HepG2 (cell line): ENCODE data around the gene PTPN18. TPM values are rescaled to one million over a fixed set of nuclear protein-coding genes. Genes with fewer than 3 reads are reported as not detected.

ENCODE experiments used
- ATF7 ChIP-seq, 2 experiments: fragments of 450-650 bp in 1 of 2; sonication (generic) in 1 of 2; formaldehyde crosslinking in 1 of 2; IDR thresholded peaks; 2 replicates each; pipeline versions ENCODE4 v1.4.0 to v1.6.1; 2016 to 2020; ENCODE audit warnings: antibody characterized with exemption in 1 of 2, mild to moderate bottlenecking in 1 of 2, missing genetic modification reagents in 1 of 2
- ATF7-NPFF ChIP-seq: sonication (generic); formaldehyde crosslinking; IDR thresholded peaks from 2 replicates; pipeline ENCODE4 v1.8.1; 2023; ENCODE audit warnings: mild to moderate bottlenecking, low read depth, missing genetic modification reagents, moderate library complexity
- CC2D1A ChIP-seq: sonication (generic); formaldehyde crosslinking; IDR thresholded peaks from 2 replicates; pipeline ENCODE4 v1.8.1; 2023; ENCODE audit warnings: mild to moderate bottlenecking, missing genetic modification reagents
- CEBPG ChIP-seq: IDR thresholded peaks from 2 replicates; pipeline ENCODE4 v1.6.1; 2016
- E2F2 ChIP-seq: sonication (generic); formaldehyde crosslinking; IDR thresholded peaks from 2 replicates; pipeline ENCODE4 v1.4.0; 2020; ENCODE audit warnings: missing genetic modification reagents, borderline replicate concordance
- EED ChIP-seq: sonication (generic); formaldehyde crosslinking; IDR thresholded peaks from 2 replicates; pipeline ENCODE4 v1.5.0; 2020; ENCODE audit warnings: mild to moderate bottlenecking, missing genetic modification reagents
- IKZF4 ChIP-seq: sonication (generic); formaldehyde crosslinking; IDR thresholded peaks from 2 replicates; pipeline ENCODE4 v1.5.1; 2020; ENCODE audit warnings: borderline replicate concordance, mild to moderate bottlenecking, low read depth, missing genetic modification reagents; ENCODE audit errors: not compliant biosample characterization
- KDM3A ChIP-seq: IDR thresholded peaks from 2 replicates; pipeline ENCODE4 v1.6.1; 2018; ENCODE audit warnings: low read depth, missing compliant biosample characterization
- MAF1 ChIP-seq: sonication (generic); formaldehyde crosslinking; IDR thresholded peaks from 2 replicates; pipeline ENCODE4 v1.5.0; 2020; ENCODE audit warnings: missing genetic modification reagents, borderline replicate concordance
- MBNL3 ChIP-seq: fragments of 250-450 bp; sonication (Bioruptor Pico); conservative IDR thresholded peaks from 2 replicates; pipeline ENCODE4 v1.8.0; 2022; ENCODE audit warnings: mild to moderate bottlenecking, inconsistent platforms
- NONO ChIP-seq, 2 experiments: fragments of 450-650 bp in 1 of 2; sonication (generic) in 1 of 2; formaldehyde crosslinking in 1 of 2; IDR thresholded peaks in 1 of 2; conservative IDR thresholded peaks in 1 of 2; 2 replicates each; pipeline versions ENCODE4 v1.6.1 to v1.8.0; 2017 to 2022; ENCODE audit warnings: mild to moderate bottlenecking in 1 of 2, missing genetic modification reagents in 1 of 2, moderate library complexity in 1 of 2
- PATZ1 ChIP-seq: sonication (generic); formaldehyde crosslinking; IDR thresholded peaks from 2 replicates; pipeline ENCODE4 v1.4.0; 2020; ENCODE audit warnings: missing genetic modification reagents
- POLR2AphosphoS2 ChIP-seq: IDR thresholded peaks from 2 replicates; pipeline ENCODE4 v1.6.1; 2011; ENCODE audit warnings: low read depth, low read length, improper control_type of control experiment
- SMARCE1 ChIP-seq: fragments of 450-650 bp; IDR thresholded peaks from 2 replicates; pipeline ENCODE4 v1.6.1; 2017; ENCODE audit warnings: borderline replicate concordance
- ZNF577 ChIP-seq: sonication (generic); formaldehyde crosslinking; IDR thresholded peaks from 2 replicates; pipeline ENCODE4 v1.4.0; 2020; ENCODE audit warnings: mild to moderate bottlenecking, low read depth, missing genetic modification reagents, borderline replicate concordance
- ZNF709 ChIP-seq: sonication (generic); formaldehyde crosslinking; IDR thresholded peaks from 2 replicates; pipeline ENCODE4 v1.5.0; 2020; ENCODE audit warnings: mild to moderate bottlenecking, missing genetic modification reagents
- ZNF747 ChIP-seq: sonication (generic); formaldehyde crosslinking; IDR thresholded peaks from 2 replicates; pipeline ENCODE4 v1.8.1; 2023; ENCODE audit warnings: missing genetic modification reagents, mild to moderate bottlenecking, borderline replicate concordance
- polyA plus RNA-seq, 8 experiments: library from polyadenylated mRNA; depleted of rRNA in 3 of 8; stranded (reverse) in 7 of 8; unstranded in 1 of 8; fragments of >200 nt; fragmentation: Illumina TruSeq in 4 of 8; extraction: Trizol in 4 of 8; gene quantifications; 2 replicates each; pipeline versions ENCODE4 v1.2.1 to v1.2.3, GENCODE V29; 2011 to 2016; ENCODE audit warnings: low read depth in 4 of 8, missing spikeins in 1 of 8, mixed read lengths in 1 of 8; ENCODE audit not compliant: insufficient read depth in 1 of 8
- total RNA-seq, 5 experiments: library from RNA; depleted of rRNA; stranded (reverse); fragments of >200 nt; fragmentation: Illumina TruSeq; extraction: Trizol; gene quantifications; 2 replicates each; pipeline ENCODE4 v1.2.3, GENCODE V29; 2016; ENCODE audit warnings: low read depth in 1 of 5

PTPN18 gene
- total and polyA plus RNA-seq, 2 of the 13 experiments (the other 11 are each of a cell fraction or from before 2014, with no cell fraction given): 14.8 to 39.6 TPM

GRCh38 chr2:130342533-130343275, 13.2 kb upstream of the PTPN18 start, which contains the start of gene IMP4 (continued):
- TF ChIP-seq NONO (IDR thresholded peaks at IDR 0.05) (no peak), NONO (CRISPR knock-in tag; conservative IDR thresholded peaks at IDR 0.05) (peak; percentile 71), POLR2AphosphoS2 (0 out of 2 replicates have a peak, but pooled peaks have one; percentile 53), SMARCE1 (no peak), ZNF747 (CRISPR knock-in tag) (no peak; the same call in 1 of the 2 replicates), EED (CRISPR knock-in tag) (peak; percentile 85; the same call in 1 of the 2 replicates), MBNL3 (CRISPR knock-in tag) (no peak), PATZ1 (CRISPR knock-in tag) (peak; percentile 34; the same call in 1 of the 2 replicates), ATF7-NPFF (CRISPR knock-in tag) (peak; percentile 77; the same call in 1 of the 2 replicates), CC2D1A (CRISPR knock-in tag) (0 out of 2 replicates have a peak, but pooled peaks have one; percentile 52), KDM3A (CRISPR knock-in tag) (peak; percentile 63), MAF1 (CRISPR knock-in tag) (peak; percentile 82; the same call in 1 of the 2 replicates), ZNF577 (CRISPR knock-in tag) (no peak), IKZF4 (CRISPR knock-in tag) (peak; percentile 75), CEBPG (CRISPR knock-in tag) (no peak; the same call in 1 of the 2 replicates), ATF7 (IDR thresholded peaks at IDR 0.05) (no peak), ATF7 (CRISPR knock-in tag; IDR thresholded peaks at IDR 0.05) (peak; percentile 53; the same call in 1 of the 2 replicates), ZNF709 (CRISPR knock-in tag) (peak; percentile 83; the same call in 1 of the 2 replicates), E2F2 (CRISPR knock-in tag) (no peak)
